Adrenal gland (tissue), 19 donors: Measurements from ENCODE around the gene PRPS2. TPM values are rescaled to one million over a fixed set of nuclear protein-coding genes. Genes with fewer than 3 reads are reported as not detected.
A peak's percentile ranks its signal among the peaks of the same experiment; 100 is the strongest.

Experiments
- DNase-seq, 7 donors: peaks; one replicate each; pipeline ENCODE4 v3.0.0-alpha.2; 2019 to 2020
- H3K27ac ChIP-seq, 5 donors: fragments of 200-600 bp; sonication (generic) in 4 of 5; 1 replicate in 3 of 5; 2 replicates in 2 of 5; pipeline versions ENCODE4 v1.5.1 to v1.8.0; 2016 to 2020; ENCODE audit warnings: mild to moderate bottlenecking in 1 of 5
- H3K27me3 ChIP-seq: fragments of 200-600 bp; 2 replicates; pipeline ENCODE4 v1.8.0; 2021
- H3K36me3 ChIP-seq, 2 donors: fragments of 200-600 bp; replicated peaks in 1 of 2; 1 replicate in 1 of 2; 2 replicates in 1 of 2; pipeline versions ENCODE4 v1.5.1 to v1.8.0; 2018 to 2022
- H3K4me1 ChIP-seq, 2 donors: fragments of 200-600 bp; replicated peaks in 1 of 2; 1 replicate in 1 of 2; 2 replicates in 1 of 2; pipeline versions ENCODE4 v1.5.1 to v1.8.0; 2018 to 2021
- H3K4me3 ChIP-seq, 4 donors: fragments of 200-600 bp; sonication (generic) in 3 of 4; one replicate each; pipeline ENCODE4 v1.5.1; 2016 to 2018
- H3K9me3 ChIP-seq, 3 donors: fragments of 200-600 bp; sonication (generic) in 1 of 3; replicated peaks in 1 of 3; 1 replicate in 2 of 3; 2 replicates in 1 of 3; pipeline versions ENCODE4 v1.5.1 to v1.8.0; 2016 to 2021
- CTCF ChIP-seq, 6 experiments: fragments of 450-650 bp in 4 of 6; fragments of 200-600 bp in 2 of 6; sonication (generic) in 1 of 6; IDR thresholded peaks; 1 replicate in 5 of 6; 2 replicates in 1 of 6; pipeline versions ENCODE4 v1.5.1 to v1.8.0; 2016 to 2021; ENCODE audit warnings: antibody characterized with exemption in 6 of 6, mild to moderate bottlenecking in 2 of 6, moderate library complexity in 1 of 6
- POLR2A ChIP-seq, 2 donors: fragments of 450-650 bp; IDR thresholded peaks; one replicate each; pipeline ENCODE4 v1.6.1; 2017; ENCODE audit warnings: antibody characterized with exemption in 2 of 2, mild to moderate bottlenecking in 2 of 2, moderate library complexity in 1 of 2
- WGBS, 4 donors: extraction: QIAGEN DNeasy Blood & Tissue Kit in 2 of 4; methylation state at CpG; one replicate each; pipeline versions ENCODE4 v1.1.5 to v1.1.7; 2013 to 2017; 5-methylcytosine and 5-hydroxymethylcytosine counted together
- intact Hi-C, 2 donors: fragments of 100-400 bp; cut with DNase I; formaldehyde crosslinking; loops; one replicate each; pipeline versions ENCODE4 v1.14.1 to v1.15.0; 2022 to 2023
- long read RNA-seq, 10 donors: library from polyadenylated mRNA in 3 of 10; unstranded in 2 of 10; stranded (forward) in 1 of 10; transcript quantifications; one replicate each; pipeline ENCODE4 v2.0.0 and lab custom pipeline, GENCODE V29; 2021 to 2026
- polyA plus RNA-seq, 3 donors: library from polyadenylated mRNA; stranded (reverse); fragments of 200-250 nt in 2 of 3; fragments of 350-450 nt in 1 of 3; fragmentation: Illumina TruSeq in 1 of 3; extraction: RNeasy Lipid Tissue Mini Kit (QIAGEN cat#74804) in 1 of 3; gene quantifications; one replicate each; pipeline ENCODE4 v1.2.3, GENCODE V29; 2013 to 2014
- total RNA-seq, 9 donors: library from RNA; depleted of rRNA in 4 of 9; stranded (reverse); fragments of >200 nt in 4 of 9; fragments of 120-200 nt in 1 of 9; fragmentation: NEBNext Ultra II Directional in 1 of 9; extraction: Animal tissue kit (Norgen Biotek cat#: 25700) in 1 of 9; gene quantifications; one replicate each; pipeline versions ENCODE4 v1.1.0 to v1.2.4, GENCODE V29; 2013 to 2023
- donor health status: healthy with polysubstance abuse.
- donor health status: Bipolar disorder and iron deficiency.
- donor health status: DM: yes; HTN: yes; CAD: no.
- donor health status: DM: no; HTN: no; CAD: no.
- donor health status: DM: no; HTN: no; CAD: no.
- donor health status: DM: yes; HTN: yes; CAD: no.

The PRPS2 gene
- total RNA-seq (100 to 1,000 TPM in 3 of 9 donors, 10 to 100 TPM in 5, 1 to 10 TPM in 1; 4.8 to 317 (median 72.6) TPM), polyA plus RNA-seq (100 to 1,000 TPM in 1 of 3 donors, 10 to 100 TPM in 2; 36.9 to 102 (median 83.5) TPM)
- long read RNA-seq, donor 1, partial matches to known transcripts: 0 of 1 reads
- long read RNA-seq, donor 1, other reads (novel, unspliced or antisense): 0 of 1 reads
- long read RNA-seq, donor 2, partial matches to known transcripts: 0 of 1 reads
- long read RNA-seq, donor 2, other reads (novel, unspliced or antisense): 0 of 1 reads
- long read RNA-seq, donor 3, partial matches to known transcripts: 0 of 3 reads
- long read RNA-seq, donor 3, other reads (novel, unspliced or antisense): 0 of 3 reads
- long read RNA-seq, donor 4, transcript PRPS2-203 (7 exons, 1,348 nt): minor isoform, 7 of 162 reads
- long read RNA-seq, donor 4, transcript PRPS2-202 (7 exons, 2,511 nt): major isoform, 57 of 162 reads
- long read RNA-seq, donor 4, partial matches to known transcripts: 2 of 162 reads
- long read RNA-seq, donor 4, other reads (novel, unspliced or antisense): 94 of 162 reads
- long read RNA-seq, donor 5, transcript PRPS2-202 (7 exons, 2,511 nt): major isoform, 103 of 124 reads
- long read RNA-seq, donor 5, transcript PRPS2-203 (7 exons, 1,348 nt): minor isoform, 15 of 124 reads
- long read RNA-seq, donor 5, partial matches to known transcripts: 3 of 124 reads
- long read RNA-seq, donor 5, other reads (novel, unspliced or antisense): 3 of 124 reads
- long read RNA-seq, donor 6, transcript PRPS2-202 (7 exons, 2,511 nt): major isoform, 7 of 18 reads
- long read RNA-seq, donor 6, partial matches to known transcripts: 0 of 18 reads
- long read RNA-seq, donor 6, other reads (novel, unspliced or antisense): 10 of 18 reads
- long read RNA-seq, donor 7: 0 reads
- long read RNA-seq, donor 8, partial matches to known transcripts: 0 of 1 reads
- long read RNA-seq, donor 8, other reads (novel, unspliced or antisense): 0 of 1 reads
- long read RNA-seq, donor 9, partial matches to known transcripts: 0 of 4 reads
- long read RNA-seq, donor 9, other reads (novel, unspliced or antisense): 0 of 4 reads
- long read RNA-seq, donor 10: 0 reads

- H3K27me3 ChIP-seq: peaks cover 11% of the 10 kb centered on the region
- H3K36me3 ChIP-seq: no peaks in the 10 kb centered on the region
- no peaks in the 10 kb centered on the region for H3K9me3 ChIP-seq
- TF ChIP-seq CTCF (IDR thresholded peaks at IDR 0.05) (no peak), POLR2A (IDR thresholded peaks at IDR 0.05) (peak in 1 of 2 donors; percentile 39)
- WGBS, 4 donors: 1 to 28% (median 13%) methylated on average over 6 to 107 of the region's 113 CpGs
- H3K4me3 ChIP-seq: peak within 1 kb of the TSS in 2 of 4 donors; percentile 16 to 64
- DNase-seq: peak; percentile 20 to 67 (median 48)
- H3K4me1 ChIP-seq: no peaks in the 10 kb centered on the region
- peak within 1 kb of the TSS in 2 of 5 donors; percentile 63 to 70 for H3K27ac ChIP-seq
- intact Hi-C loops: no loop called here
Measured at GRCh38 chrX:12791257-12792228, at the start of gene PRPS2. TSS of gene PRPS2 (plus strand) at chrX:12791412. CDS start at chrX:12791498, 86 bp downstream.

- no peaks in the 10 kb centered on the region for H3K36me3 ChIP-seq
- H3K27me3 ChIP-seq: no peaks in the 10 kb centered on the region
- H3K9me3 ChIP-seq: no peaks in the 10 kb centered on the region
- no peak overlapping the region for H3K27ac ChIP-seq
- WGBS, 4 donors: 66 to 83% (median 73%) methylated on average over 6 of the region's 6 CpGs
- DNase-seq: no peak
- H3K4me1 ChIP-seq: no peaks in the 10 kb centered on the region
- intact Hi-C loops: no loop called here
- TF ChIP-seq CTCF (IDR thresholded peaks at IDR 0.05) (no peak), POLR2A (IDR thresholded peaks at IDR 0.05) (no peak)
- no peak overlapping the region for H3K4me3 ChIP-seq
Measured at GRCh38 chrX:12741416-12741815, 49.8 kb upstream of the PRPS2 start.

GRCh38 chrX:12747433-12747832 is 43.8 kb upstream of the PRPS2 start:
- intact Hi-C loops: no loop called here
- Histone ChIP-seq H3K4me3 (no peak overlapping the region), H3K36me3 (no peaks in the 10 kb centered on the region), H3K27me3 (no peaks in the 10 kb centered on the region), H3K9me3 (no peaks in the 10 kb centered on the region), H3K4me1 (no peaks in the 10 kb centered on the region), H3K27ac (no peak overlapping the region)
- TF ChIP-seq CTCF (IDR thresholded peaks at IDR 0.05): no peak
- no peak for TF ChIP-seq POLR2A (IDR thresholded peaks at IDR 0.05)
- WGBS, 4 donors: 75 to 92% (median 83%) methylated on average over 1 of the region's 1 CpG
- no peak for DNase-seq
